ENCODE results near the gene RNASE8. TPM values are rescaled to one million over a fixed set of nuclear protein-coding genes. Genes with fewer than 3 reads are reported as not detected.
A peak's percentile ranks its signal among the peaks of the same experiment; 100 is the strongest.

Gene RNASE8
- total RNA-seq, 1 donor from 2014 or later = not detected

DNA sequence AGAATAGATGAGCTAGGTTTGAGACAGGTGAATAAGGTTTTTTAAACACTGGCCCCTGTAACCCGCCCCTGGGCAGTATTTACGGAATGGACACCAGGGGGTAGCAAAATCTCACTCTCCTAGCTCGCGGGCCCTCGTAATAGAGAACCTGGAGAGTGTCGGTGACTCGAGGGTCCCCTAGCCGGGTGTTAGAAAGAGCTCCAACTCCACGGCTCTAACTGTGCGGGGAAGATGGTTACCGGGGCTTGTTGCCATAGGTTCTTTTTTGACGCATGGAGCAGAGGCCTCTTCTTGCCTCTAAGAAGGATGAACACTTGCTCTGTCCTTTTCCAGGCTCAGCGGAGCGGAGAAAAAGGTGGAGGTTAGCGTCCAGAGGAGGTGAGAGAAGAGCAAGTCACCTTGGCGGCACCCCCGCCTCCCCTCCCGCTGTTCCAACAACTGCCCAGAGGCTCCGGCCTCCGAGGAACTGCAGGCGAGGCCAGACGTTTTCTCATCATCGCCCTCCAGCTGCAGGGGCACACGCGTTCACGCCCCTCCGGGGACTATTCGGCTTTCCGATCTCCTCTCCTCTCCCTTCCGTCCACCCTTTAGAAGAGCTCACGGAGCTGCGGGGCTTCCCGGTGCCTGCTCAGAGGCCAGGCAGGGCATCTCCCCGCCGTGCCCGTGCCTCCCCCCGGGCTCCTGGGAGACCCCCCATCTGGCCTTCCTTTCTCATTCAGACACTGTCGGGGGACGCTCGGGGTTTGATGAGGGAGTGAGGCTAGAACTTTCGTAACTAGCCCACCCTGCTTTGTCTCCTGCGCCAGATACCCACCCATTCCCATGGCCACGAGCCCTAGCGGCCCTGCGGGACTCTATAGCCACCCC, 11.1 kb downstream of the RNASE8 start:
- ATAC-seq = peak; percentile 43

DNA sequence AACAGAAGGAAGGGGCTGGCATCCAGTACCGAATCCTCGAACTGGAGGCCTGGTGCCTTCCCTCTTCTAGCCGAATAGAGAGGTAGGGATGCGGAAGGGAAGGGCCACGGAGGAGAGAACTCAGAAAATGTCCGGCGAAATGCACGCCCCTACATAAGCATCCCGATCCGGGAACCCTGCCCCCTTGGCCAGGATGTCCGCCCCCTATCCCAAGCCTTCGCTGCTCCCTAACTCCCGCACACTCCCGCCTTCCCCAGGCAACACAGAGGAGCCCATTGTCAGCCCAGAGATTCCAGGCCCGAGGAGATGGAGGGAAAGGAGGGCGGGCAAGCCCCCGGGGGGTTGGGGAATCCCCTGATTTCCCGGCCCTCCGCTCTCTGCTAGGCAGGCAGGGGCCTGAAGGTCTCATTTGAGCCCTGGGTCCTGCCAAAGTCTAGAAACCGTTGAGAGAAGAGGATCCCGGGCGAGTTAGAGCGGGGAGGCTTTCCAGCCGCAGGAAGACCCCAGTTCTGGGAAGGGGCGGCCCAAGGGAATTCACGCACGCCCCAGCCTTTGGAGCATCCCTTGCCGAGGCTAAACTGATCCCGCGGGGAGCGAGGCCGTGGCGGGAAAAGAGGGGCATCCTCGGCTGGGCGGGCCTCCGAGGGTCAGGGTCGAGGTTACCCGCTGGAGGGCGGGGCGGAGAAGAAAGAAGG, 11.9 kb downstream of the RNASE8 start:
- ATAC-seq (peak; percentile 35), DNase-seq (peak; percentile 66)
- intact Hi-C loops (cut with micrococcal nuclease) = loop anchor here (5.0 to 10.0 kb wide), 2 partner anchors 33 to 55 kb away; partner anchors contain the start of gene TMEM253

More for the DNA sequence above, 11.1 kb downstream of the RNASE8 start:
- DNase-seq = peak; percentile 61
- intact Hi-C loops (cut with micrococcal nuclease) = loop anchor here (5.0 kb wide), 1 partner anchor 34 kb away; the partner anchor contains the start of gene TMEM253

DNA sequence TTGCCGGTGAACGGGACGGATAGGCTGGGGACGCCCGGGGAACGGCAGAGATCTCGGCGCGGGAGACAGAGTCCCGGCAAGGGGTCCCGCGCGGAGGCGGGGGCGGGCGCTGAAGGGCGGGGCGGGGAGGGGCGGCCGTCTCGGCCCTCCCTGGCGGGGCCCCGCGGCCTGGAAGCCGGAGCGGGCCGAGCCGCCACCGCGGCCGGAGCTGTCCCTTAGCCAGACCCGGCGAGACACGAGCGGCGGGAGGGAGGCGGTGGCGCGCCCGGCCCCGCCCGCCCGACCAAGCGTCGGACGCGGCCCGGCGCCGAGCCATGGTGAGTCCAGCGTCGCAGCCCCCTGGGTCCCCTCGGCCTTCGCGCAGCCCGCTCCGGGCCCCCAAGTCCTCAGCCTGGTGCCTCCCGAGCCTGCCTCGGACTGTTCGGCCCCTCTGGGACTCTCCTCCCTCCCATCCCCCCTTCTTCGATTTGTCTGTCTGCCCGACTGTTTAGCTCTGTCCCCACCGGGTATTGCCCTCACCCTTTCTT, 12.5 kb downstream of the RNASE8 start, which contains the start of gene ARHGEF40:
Gene ARHGEF40, plus strand, starts transcription at position 222 of the 527 bp plus-strand sequence. Its CDS starts 93 bp downstream, at position 315.
- ATAC-seq (peak; percentile 77), DNase-seq (peak; percentile 87)
- intact Hi-C loops (cut with micrococcal nuclease) = loop anchor here (10.0 kb wide), 1 partner anchor 55 kb away; no protein-coding TSS in a partner anchor

DNA sequence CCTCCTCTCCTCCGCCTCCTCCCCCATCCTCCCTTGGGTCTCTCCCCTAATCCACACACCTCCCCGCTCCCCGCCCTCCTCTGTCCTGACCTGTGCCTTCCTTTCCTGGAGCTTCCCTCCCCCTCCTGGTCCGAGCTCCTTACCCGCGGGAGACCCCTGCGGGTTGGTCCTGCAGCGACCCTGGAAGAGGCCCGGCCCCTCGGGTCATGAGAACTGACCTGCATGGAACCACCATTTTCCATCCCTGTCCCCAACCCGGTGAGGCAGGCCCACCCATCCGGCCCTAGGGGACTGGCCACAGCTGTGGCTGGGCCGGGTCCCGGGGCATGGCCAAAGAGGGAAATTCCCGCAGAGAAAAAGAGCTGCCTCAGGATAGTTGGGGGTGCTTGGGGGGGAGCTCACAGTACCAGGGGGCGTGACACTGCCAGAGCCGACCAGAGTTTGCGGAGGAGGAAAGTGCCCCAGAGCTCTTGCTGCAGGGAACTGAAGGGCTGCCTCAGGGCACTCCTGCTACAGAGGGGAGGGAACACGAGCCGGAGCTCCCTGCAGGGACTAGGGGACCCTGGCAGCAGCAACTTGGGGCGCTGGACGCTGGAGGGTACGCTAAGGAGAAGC, 13.1 kb downstream of the RNASE8 start:
- intact Hi-C loops (cut with micrococcal nuclease) = loop anchor here (10.0 kb wide), 1 partner anchor 56 kb away; no protein-coding TSS in a partner anchor
- DNase-seq = peak; percentile 77
- ATAC-seq = peak; percentile 34

DNA sequence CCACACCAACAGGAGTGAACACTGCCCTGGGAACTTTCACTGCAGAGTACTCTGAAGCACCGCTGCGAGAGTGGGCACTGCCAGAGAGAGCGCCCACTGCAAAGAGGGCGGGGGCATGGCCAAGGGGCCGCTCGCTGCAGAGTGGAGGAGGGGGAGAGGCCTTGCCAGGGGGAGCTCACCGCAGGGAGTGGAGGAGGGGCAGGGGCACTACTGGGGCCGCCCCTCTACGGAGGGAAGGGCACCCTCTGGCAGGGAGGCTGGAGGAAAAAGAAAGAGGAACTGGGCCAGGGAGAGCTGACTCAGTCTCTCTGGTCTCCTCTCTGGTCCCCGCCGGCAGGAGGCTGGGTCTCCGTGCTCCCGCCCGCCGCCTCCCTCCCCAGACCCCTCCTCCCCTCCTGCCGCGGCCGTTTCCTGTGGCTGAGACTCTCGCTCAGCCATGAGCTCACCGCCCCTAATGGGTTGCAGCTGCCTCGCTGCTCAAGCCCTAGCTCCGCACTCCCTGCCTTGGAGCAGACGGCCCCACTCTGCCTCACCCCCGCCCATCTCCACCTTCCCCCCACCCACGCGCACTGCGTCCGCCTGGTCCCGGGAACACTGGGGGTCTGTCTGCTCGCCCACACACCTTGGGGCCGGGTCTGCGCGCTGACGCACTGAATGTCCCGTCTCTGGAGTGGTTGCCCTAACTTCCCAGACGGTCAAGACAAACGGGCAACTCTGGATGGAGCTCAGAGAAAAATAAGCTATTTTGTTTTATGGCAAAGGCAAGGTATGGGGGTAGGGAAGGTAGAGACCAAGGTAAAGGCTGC, 13.8 kb downstream of the RNASE8 start:
- DNase-seq (peak; percentile 91), ATAC-seq (peak; percentile 72)
- intact Hi-C loops (cut with micrococcal nuclease) = loop anchor here (10.0 kb wide), 1 partner anchor 57 kb away; no protein-coding TSS in a partner anchor

DNA sequence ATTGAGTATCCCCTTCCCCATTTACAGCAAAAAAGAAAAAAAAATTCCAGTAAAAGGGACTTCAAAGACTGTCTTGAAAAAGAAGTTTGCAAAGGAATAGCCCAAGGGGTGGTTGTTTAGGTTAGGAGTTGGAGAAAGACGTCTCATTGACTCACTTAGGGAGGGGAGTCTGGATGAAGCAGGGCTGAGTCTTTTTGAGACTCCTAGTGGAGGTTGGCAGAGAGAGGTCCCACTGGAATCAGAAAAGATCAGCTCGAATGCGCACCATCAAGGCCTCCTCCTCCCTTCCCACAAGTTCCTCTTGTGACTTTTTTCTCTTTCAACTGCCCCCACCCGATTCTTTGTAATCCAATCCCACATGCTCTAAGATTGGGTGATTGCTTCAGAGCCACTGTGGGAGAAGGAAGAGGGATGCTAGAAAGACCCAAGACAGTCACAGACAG, 14.4 kb downstream of the RNASE8 start:
- DNase-seq (no peak), ATAC-seq (peak; percentile 17)
- intact Hi-C loops (cut with micrococcal nuclease) = loop anchor here (10.0 kb wide), 1 partner anchor 57 kb away; no protein-coding TSS in a partner anchor

DNA sequence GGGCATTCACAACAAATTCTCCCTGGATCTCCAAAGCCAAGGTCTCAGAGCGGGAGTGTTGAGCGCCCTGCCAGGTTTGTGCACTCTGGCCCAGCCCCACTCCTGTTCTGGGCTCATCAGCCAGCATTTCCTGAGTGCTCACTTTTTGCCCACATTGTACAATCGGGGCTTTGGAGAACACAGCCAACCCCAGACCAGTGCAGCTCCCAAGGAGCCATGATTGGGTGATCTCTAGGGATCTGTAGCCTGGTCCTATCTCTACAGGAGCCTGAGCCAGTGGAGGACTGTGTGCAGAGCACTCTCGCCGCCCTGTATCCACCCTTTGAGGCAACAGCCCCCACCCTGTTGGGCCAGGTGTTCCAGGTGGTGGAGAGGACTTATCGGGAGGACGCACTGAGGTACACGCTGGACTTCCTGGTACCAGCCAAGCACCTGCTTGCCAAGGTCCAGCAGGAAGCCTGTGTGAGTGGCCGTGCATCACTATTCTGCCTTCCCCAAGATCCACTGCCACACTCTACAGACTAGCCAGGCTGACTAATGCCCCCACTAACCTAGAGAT, 15.2 kb downstream of the RNASE8 start:
- no peak for DNase-seq
- ATAC-seq = no peak
- intact Hi-C loops (cut with micrococcal nuclease) = loop anchor here (10.0 kb wide), 1 partner anchor 58 kb away; no protein-coding TSS in a partner anchor

DNA sequence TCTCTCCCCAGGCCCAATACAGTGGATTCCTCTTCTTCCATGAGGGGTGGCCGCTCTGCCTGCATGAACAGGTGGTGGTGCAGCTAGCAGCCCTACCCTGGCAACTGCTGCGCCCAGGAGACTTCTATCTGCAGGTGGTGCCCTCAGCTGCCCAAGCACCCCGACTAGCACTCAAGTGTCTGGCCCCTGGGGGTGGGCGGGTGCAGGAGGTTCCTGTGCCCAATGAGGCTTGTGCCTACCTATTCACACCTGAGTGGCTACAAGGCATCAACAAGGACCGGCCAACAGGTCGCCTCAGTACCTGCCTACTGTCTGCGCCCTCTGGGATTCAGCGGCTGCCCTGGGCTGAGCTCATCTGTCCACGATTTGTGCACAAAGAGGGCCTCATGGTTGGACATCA, 16.3 kb downstream of the RNASE8 start:
- DNase-seq = no peak
- ATAC-seq = no peak
- intact Hi-C loops (cut with micrococcal nuclease) = loop anchor here (10.0 kb wide), 1 partner anchor 59 kb away; no protein-coding TSS in a partner anchor

DNA sequence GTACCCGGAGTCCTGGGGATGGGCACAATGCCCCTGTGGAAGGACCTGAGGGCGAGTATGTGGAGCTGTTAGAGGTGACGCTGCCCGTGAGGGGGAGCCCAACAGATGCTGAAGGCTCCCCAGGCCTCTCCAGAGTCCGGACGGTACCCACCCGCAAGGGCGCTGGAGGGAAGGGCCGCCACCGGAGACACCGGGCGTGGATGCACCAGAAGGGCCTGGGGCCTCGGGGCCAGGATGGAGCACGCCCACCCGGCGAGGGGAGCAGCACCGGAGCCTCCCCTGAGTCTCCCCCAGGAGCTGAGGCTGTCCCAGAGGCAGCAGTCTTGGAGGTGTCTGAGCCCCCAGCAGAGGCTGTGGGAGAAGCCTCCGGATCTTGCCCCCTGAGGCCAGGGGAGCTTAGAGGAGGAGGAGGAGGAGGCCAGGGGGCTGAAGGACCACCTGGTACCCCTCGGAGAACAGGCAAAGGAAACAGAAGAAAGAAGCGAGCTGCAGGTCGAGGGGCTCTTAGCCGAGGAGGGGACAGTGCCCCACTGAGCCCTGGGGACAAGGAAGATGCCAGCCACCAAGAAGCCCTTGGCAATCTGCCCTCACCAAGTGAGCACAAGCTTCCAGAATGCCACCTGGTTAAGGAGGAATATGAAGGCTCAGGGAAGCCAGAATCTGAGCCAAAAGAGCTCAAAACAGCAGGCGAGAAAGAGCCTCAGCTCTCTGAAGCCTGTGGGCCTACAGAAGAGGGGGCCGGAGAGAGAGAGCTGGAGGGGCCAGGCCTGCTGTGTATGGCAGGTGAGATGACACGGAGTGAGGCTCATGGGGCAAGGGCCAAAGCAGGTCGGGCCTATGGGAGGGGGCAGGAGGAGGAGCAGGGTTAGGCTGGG, 17.0 kb downstream of the RNASE8 start:
- intact Hi-C loops (cut with micrococcal nuclease) = loop anchor here (10.0 kb wide), 1 partner anchor 60 kb away; no protein-coding TSS in a partner anchor
- ATAC-seq (no peak), DNase-seq (no peak)

DNA sequence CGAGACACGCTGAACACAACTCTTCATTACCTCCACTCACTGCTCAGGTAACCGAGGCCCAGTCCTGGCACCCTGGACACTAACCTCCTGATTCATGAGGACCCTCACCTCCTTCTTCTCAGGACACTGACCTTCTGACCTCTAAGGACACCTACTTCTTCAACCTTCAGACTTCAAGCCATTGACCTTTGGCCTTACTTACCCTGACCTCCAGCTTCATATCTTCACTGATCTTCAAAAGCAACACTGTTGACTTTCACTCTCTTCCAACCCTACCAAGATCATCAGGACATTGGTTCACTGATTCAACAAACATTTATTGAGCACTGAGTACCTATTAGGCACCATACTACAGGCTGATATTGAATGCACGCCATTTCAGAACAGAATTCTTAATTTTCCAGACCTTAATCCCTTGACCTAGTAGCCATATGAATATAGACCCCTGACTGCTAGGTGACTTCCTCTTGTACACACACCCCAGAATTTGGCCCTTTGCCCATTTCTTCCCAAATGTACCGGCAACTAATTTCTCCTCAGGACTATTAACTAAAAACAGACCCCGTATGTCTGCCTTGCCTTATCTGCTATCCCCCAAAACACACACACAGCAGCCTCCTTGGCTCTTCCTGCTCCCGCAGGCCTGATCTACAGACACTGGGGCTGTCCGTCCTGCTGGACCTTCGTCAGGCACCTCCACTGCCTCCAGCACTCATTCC, 18.3 kb downstream of the RNASE8 start:
- ATAC-seq (no peak), DNase-seq (no peak)
- intact Hi-C loops (cut with micrococcal nuclease) = loop anchor here (10.0 kb wide), 1 partner anchor 61 kb away; no protein-coding TSS in a partner anchor

DNA sequence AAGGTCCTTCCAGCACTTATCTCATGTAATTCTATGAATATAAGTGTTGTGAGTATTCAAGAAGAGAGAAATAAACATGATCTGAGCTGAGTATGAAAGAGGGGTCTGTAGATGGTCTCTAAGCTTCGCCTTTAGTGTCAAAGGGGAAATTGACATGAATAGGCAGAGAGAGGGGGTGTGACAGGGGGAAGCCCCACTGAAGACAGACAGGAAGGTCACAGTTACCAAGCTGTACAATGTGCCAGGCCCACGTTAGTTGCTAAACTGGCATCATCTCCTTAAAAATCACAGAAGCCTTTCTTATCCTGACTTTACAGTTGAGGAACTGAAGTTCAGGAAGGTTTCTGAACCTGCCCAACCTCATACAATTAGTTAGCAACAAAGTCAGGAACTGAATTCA, 20.1 kb downstream of the RNASE8 start:
- intact Hi-C loops (cut with micrococcal nuclease) = loop anchor here (10.0 kb wide), 1 partner anchor 63 kb away; no protein-coding TSS in a partner anchor
- no peak for ATAC-seq
- DNase-seq = no peak

DNA sequence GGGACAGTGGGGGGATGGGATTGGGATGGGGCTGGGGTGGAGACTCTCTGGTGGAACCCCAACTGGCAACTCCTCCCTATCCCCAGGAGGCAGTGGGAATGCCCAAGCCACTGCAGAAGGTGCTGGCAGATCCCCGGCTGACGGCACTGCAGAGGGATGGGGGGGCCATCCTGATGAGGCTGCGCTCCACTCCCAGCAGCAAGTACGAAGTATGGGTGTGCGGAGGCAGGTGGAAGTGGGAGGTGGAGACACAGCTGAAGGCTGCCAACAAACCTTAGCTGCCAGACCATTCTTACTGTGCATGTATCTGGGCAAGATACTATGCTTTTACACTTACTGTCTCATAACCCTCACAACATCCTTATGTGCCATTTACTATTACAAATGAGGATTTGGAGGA, 20.7 kb downstream of the RNASE8 start:
- DNase-seq = no peak
- intact Hi-C loops (cut with micrococcal nuclease) = loop anchor here (10.0 kb wide), 1 partner anchor 63 kb away; no protein-coding TSS in a partner anchor
- ATAC-seq = no peak

DNA sequence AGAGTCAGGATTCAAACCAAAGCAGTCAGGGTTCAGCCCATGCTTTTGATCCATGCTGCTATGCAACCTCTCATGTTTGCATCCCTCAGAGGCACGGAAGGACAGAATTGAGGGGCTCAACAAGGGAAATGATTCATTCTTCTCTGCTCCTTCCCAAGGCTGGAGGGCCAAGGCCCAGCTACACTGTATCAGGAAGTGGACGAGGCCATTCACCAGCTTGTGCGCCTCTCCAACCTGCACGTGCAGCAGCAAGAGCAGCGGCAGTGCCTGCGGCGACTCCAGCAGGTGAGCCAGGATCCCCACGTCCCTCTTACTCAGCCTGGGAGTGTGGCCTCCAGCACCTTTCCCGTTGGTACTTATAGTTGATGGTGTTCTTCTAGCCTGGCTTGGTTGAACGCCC, 21.1 kb downstream of the RNASE8 start:
- DNase-seq = no peak
- no peak for ATAC-seq
- intact Hi-C loops (cut with micrococcal nuclease) = loop anchor here (10.0 kb wide), 1 partner anchor 64 kb away; no protein-coding TSS in a partner anchor

DNA sequence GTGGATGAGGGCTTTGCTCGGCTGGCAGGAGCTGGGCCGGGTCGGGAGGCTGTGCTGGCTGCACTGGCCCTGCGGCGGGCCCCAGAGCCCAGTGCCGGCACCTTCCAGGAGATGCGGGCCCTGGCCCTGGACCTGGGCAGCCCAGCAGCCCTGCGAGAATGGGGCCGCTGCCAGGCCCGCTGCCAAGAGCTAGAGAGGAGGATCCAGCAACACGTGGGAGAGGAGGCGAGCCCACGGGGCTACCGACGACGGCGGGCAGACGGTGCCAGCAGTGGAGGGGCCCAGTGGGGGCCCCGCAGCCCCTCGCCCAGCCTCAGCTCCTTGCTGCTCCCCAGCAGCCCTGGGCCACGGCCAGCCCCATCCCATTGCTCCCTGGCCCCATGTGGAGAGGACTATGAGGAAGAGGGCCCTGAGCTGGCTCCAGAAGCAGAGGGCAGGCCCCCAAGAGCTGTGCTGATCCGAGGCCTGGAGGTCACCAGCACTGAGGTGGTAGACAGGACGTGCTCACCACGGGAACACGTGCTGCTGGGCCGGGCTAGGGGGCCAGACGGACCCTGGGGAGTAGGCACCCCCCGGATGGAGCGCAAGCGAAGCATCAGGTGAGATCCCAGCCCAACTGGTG, 24.0 kb downstream of the RNASE8 start:
- ATAC-seq (no peak), DNase-seq (no peak)
- intact Hi-C loops (cut with micrococcal nuclease) = no loop called here

DNA sequence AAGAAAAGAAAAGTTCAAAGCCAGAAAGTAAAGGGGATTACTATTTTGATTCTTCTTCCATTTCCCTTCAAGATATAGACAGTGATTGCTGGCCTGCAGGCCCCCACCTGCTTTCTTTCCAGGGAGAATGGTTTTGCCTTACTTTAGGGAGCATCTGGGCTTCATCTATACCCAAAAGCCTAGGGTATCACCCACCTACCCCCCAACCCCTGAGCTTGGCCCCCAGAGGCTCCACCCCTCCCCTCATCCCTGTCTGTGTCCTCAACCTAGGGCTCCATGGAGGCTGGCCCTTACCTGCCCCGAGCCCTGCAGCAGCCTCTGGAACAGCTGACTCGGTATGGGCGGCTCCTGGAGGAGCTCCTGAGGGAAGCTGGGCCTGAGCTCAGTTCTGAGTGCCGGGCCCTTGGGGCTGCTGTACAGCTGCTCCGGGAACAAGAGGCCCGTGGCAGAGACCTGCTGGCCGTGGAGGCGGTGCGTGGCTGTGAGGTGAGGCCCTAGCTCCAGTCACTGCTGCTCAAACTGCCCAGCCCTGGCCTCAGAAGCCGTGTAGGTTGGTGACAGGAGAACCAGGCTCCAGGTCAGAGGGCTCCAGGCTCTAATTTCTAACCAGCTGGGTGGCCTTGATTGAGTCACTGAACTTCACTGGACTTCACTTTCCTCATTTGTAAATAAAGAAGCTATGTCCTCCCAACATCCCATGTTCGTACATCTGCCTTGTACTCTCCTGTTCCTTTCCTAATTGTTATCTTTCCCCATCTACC, 26.1 kb downstream of the RNASE8 start:
- DNase-seq (no peak), ATAC-seq (no peak)
- intact Hi-C loops (cut with micrococcal nuclease) = no loop called here

Measured in left ventricle myocardium superior (tissue), 1 donor.